Activated T-helper 1 cell treated with anti-CD3 and anti-CD28 coated beads, Interleukin-2, amount 50 U/mL, for 16 hours (primary cell): ENCODE data around the gene NHLRC2.
"Not testable (repeated sequence)": the region's sequence is repeated elsewhere in the genome, so short reads cannot be mapped to it uniquely, and the experiment has no call there.

ENCODE experiments used
- DNase-seq, 2 donors: peaks; one replicate each; pipeline ENCODE4 v3.0.0-alpha.2; 2020; ENCODE audit warnings: low read depth in 1 of 2, low spot score in 1 of 2

NHLRC2 gene

GRCh38 chr10:113937756-113938155 lies 83.3 kb downstream of the NHLRC2 start:
- no peak for DNase-seq

- DNase-seq: no peak
These were observed 84.9 kb downstream of the NHLRC2 start for GRCh38 chr10:113939212-113939860.

- no peak for DNase-seq
These were observed 86.7 kb downstream of the NHLRC2 start for GRCh38 chr10:113941140-113941539.

GRCh38 chr10:113943196-113943595 lies 88.7 kb downstream of the NHLRC2 start:
- not testable (repeated sequence) for DNase-seq

- no peak for DNase-seq
These were observed 90.7 kb downstream of the NHLRC2 start for GRCh38 chr10:113945075-113945686.

GRCh38 chr10:113945687-113946085 lies 91.2 kb downstream of the NHLRC2 start:
- no peak for DNase-seq

GRCh38 chr10:113947184-113948041 lies 93.0 kb downstream of the NHLRC2 start:
- no peak for DNase-seq

GRCh38 chr10:113948048-113948447 lies 93.6 kb downstream of the NHLRC2 start:
- DNase-seq: no peak

GRCh38 chr10:113950268-113950667 lies 95.8 kb downstream of the NHLRC2 start:
- no peak for DNase-seq

GRCh38 chr10:113953505-113954272 lies 99.2 kb downstream of the NHLRC2 start:
- DNase-seq: no peak

GRCh38 chr10:113954409-113954808 lies 99.9 kb downstream of the NHLRC2 start:
- DNase-seq: no peak

- DNase-seq: no peak
These were observed 102.6 kb downstream of the NHLRC2 start for GRCh38 chr10:113957013-113957412.

- no peak for DNase-seq
These were observed 104.3 kb downstream of the NHLRC2 start for GRCh38 chr10:113958631-113959382.

GRCh38 chr10:113959383-113959760 lies 104.9 kb downstream of the NHLRC2 start:
- no peak for DNase-seq

GRCh38 chr10:113960617-113961181 lies 106.2 kb downstream of the NHLRC2 start:
- peak in 1 of 2 donors; percentile 8 for DNase-seq

- peak; percentile 35 to 39 for DNase-seq
These were observed 106.9 kb downstream of the NHLRC2 start for GRCh38 chr10:113961182-113962031.

GRCh38 chr10:113965077-113965476 lies 110.6 kb downstream of the NHLRC2 start:
- no peak for DNase-seq

- no peak for DNase-seq
These were observed 111.2 kb downstream of the NHLRC2 start for GRCh38 chr10:113965683-113966082.
